ENCODE measurements around the gene FBXL16. TPM values are rescaled to one million over a fixed set of nuclear protein-coding genes. Genes with fewer than 3 reads are reported as not detected.

Gene FBXL16
- total and polyA plus RNA-seq, 2 of the 13 experiments (the other 11 are each of a cell fraction or from before 2014, with no cell fraction given): 0.22 to 2.0 TPM

GRCh38 chr16:720990-721764 lies 15.6 kb upstream of the FBXL16 start, which contains the start of gene ANTKMT (continued):
- TF ChIP-seq, protein P1, sequence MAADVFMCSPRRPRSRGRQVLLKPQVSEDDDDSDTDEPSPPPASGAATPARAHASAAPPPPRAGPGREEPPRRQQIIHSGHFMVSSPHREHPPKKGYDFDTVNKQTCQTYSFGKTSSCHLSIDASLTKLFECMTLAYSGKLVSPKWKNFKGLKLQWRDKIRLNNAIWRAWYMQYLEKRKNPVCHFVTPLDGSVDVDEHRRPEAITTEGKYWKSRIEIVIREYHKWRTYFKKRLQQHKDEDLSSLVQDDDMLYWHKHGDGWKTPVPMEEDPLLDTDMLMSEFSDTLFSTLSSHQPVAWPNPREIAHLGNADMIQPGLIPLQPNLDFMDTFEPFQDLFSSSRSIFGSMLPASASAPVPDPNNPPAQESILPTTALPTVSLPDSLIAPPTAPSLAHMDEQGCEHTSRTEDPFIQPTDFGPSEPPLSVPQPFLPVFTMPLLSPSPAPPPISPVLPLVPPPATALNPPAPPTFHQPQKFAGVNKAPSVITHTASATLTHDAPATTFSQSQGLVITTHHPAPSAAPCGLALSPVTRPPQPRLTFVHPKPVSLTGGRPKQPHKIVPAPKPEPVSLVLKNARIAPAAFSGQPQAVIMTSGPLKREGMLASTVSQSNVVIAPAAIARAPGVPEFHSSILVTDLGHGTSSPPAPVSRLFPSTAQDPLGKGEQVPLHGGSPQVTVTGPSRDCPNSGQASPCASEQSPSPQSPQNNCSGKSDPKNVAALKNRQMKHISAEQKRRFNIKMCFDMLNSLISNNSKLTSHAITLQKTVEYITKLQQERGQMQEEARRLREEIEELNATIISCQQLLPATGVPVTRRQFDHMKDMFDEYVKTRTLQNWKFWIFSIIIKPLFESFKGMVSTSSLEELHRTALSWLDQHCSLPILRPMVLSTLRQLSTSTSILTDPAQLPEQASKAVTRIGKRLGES (CRISPR knock-in tag; IDR thresholded peaks at IDR 0.05; ENCODE audit: borderline replicate concordance): no peak
- TF ChIP-seq SAFB2 (CRISPR knock-in tag; IDR thresholded peaks at IDR 0.05; ENCODE audit: borderline replicate concordance, low read depth): peak; percentile 60; the same call in 1 of the 2 replicates
- TF ChIP-seq ZNF510 (CRISPR knock-in tag; IDR thresholded peaks at IDR 0.05; ENCODE audit: low read depth): peak; percentile 26; the same call in 1 of the 2 replicates
- TF ChIP-seq DR1 (CRISPR knock-in tag; IDR thresholded peaks at IDR 0.05): no peak
- no peak for TF ChIP-seq TEF (CRISPR knock-in tag; IDR thresholded peaks at IDR 0.05)
- TF ChIP-seq ZBTB8A (CRISPR knock-in tag; IDR thresholded peaks at IDR 0.05; ENCODE audit: borderline replicate concordance, low read depth): no peak; the same call in 1 of the 2 replicates
- TF ChIP-seq ZNF44 (CRISPR knock-in tag; IDR thresholded peaks at IDR 0.05): no peak
- TF ChIP-seq ZNF260 (CRISPR knock-in tag; IDR thresholded peaks at IDR 0.05; ENCODE audit: borderline replicate concordance, low read depth): no peak
- no peak; the same call in 1 of the 2 replicates for TF ChIP-seq ZNF749 (CRISPR knock-in tag; IDR thresholded peaks at IDR 0.05; ENCODE audit: borderline replicate concordance)
- TF ChIP-seq E2F2 (CRISPR knock-in tag; IDR thresholded peaks at IDR 0.05; ENCODE audit: borderline replicate concordance): 0 out of 2 replicates have a peak, but pooled peaks have one; percentile 70
- no peak for TF ChIP-seq TIGD3 (CRISPR knock-in tag; IDR thresholded peaks at IDR 0.05; ENCODE audit: borderline replicate concordance)
- peak; percentile 60; the same call in 1 of the 2 replicates for TF ChIP-seq HBP1 (CRISPR knock-in tag; IDR thresholded peaks at IDR 0.05; ENCODE audit: low read depth)
- TF ChIP-seq RNF2 (conservative IDR thresholded peaks at IDR 0.05; ENCODE audit: low read depth): peak; percentile 80
- peak; percentile 78; the same call in 1 of the 2 replicates for TF ChIP-seq ZNF543 (CRISPR knock-in tag; IDR thresholded peaks at IDR 0.05)
- peak; percentile 54; the same call in 1 of the 2 replicates for TF ChIP-seq ZNF598 (CRISPR knock-in tag; IDR thresholded peaks at IDR 0.05; ENCODE audit: borderline replicate concordance)
- peak; percentile 72 for TF ChIP-seq YY1 (IDR thresholded peaks at IDR 0.05; ENCODE audit: insufficient read depth, insufficient replicate concordance, low read depth, low read length)
- TF ChIP-seq, protein P2, sequence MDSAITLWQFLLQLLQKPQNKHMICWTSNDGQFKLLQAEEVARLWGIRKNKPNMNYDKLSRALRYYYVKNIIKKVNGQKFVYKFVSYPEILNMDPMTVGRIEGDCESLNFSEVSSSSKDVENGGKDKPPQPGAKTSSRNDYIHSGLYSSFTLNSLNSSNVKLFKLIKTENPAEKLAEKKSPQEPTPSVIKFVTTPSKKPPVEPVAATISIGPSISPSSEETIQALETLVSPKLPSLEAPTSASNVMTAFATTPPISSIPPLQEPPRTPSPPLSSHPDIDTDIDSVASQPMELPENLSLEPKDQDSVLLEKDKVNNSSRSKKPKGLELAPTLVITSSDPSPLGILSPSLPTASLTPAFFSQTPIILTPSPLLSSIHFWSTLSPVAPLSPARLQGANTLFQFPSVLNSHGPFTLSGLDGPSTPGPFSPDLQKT (CRISPR knock-in tag; IDR thresholded peaks at IDR 0.05; ENCODE audit: borderline replicate concordance): no peak
